ENCODE results near the gene ZNF581. TPM values are rescaled to one million over a fixed set of nuclear protein-coding genes. Genes with fewer than 3 reads are reported as not detected.

The ZNF581 gene
- total RNA-seq, 4 donors from 2014 or later = 11.8 to 20.2 (median 14.0) TPM

- DNase-seq = no peak
- Histone ChIP-seq H3K4me1 (peaks cover 32 to 46% (median 33%) of the 10 kb centered on the region in 3 donors), H3K36me3 (peaks cover 48 to 75% (median 55%) of the 10 kb centered on the region in 3 donors), H3K27ac (no peak overlapping the region), H3K9me3 (no peaks in the 10 kb centered on the region), H3K27me3 (no peaks in the 10 kb centered on the region), H3K4me3 (no peak overlapping the region)
- intact Hi-C loops (cut with DNase I) = no loop called here
- TF ChIP-seq POLR2A (IDR thresholded peaks at IDR 0.05) (no peak), CTCF (IDR thresholded peaks at IDR 0.05) (no peak)
- 74 to 78% methylated on average over 15 to 16 of the region's 16 CpGs for WGBS, 2 donors
Observed at GRCh38 chr19:55660991-55661390, 17.5 kb downstream of the ZNF581 start.

GRCh38 chr19:55661826-55662225 lies 18.4 kb downstream of the ZNF581 start:
- Histone ChIP-seq H3K4me1 (peaks cover 23 to 42% (median 25%) of the 10 kb centered on the region in 3 donors), H3K4me3 (no peak overlapping the region), H3K9me3 (no peaks in the 10 kb centered on the region), H3K27me3 (no peaks in the 10 kb centered on the region), H3K27ac (no peak overlapping the region), H3K36me3 (peaks cover 56 to 83% (median 63%) of the 10 kb centered on the region in 3 donors)
- WGBS, 2 donors = 62 to 66% methylated on average over 7 of the region's 7 CpGs
- TF ChIP-seq CTCF (IDR thresholded peaks at IDR 0.05) = no peak
- TF ChIP-seq POLR2A (IDR thresholded peaks at IDR 0.05) = no peak
- intact Hi-C loops (cut with DNase I) = no loop called here
- DNase-seq = no peak

GRCh38 chr19:55663846-55664536 lies 20.5 kb downstream of the ZNF581 start:
- no peak overlapping the region for H3K27ac ChIP-seq
- intact Hi-C loops (cut with DNase I) = no loop called here
- H3K27me3 ChIP-seq = no peaks in the 10 kb centered on the region
- WGBS, 2 donors = 76 to 88% methylated on average over 6 to 14 of the region's 20 CpGs
- no peaks in the 10 kb centered on the region for H3K9me3 ChIP-seq
- TF ChIP-seq POLR2A (IDR thresholded peaks at IDR 0.05) (no peak), CTCF (IDR thresholded peaks at IDR 0.05) (no peak)
- peaks cover 69 to 99% (median 84%) of the 10 kb centered on the region in 3 donors for H3K36me3 ChIP-seq
- H3K4me1 ChIP-seq = peaks cover 3 to 39% (median 8%) of the 10 kb centered on the region in 3 donors
- no peak overlapping the region for H3K4me3 ChIP-seq
- no peak for DNase-seq

GRCh38 chr19:55666343-55667005 lies 23.0 kb downstream of the ZNF581 start:
- peaks cover 72 to 99% (median 83%) of the 10 kb centered on the region in 3 donors for H3K36me3 ChIP-seq
- WGBS, 2 donors = 90% methylated on average over 6 of the region's 12 CpGs; no CpG with 5 or more reads in 1 of the 2 donors
- H3K27me3 ChIP-seq = no peaks in the 10 kb centered on the region
- no peaks in the 10 kb centered on the region for H3K9me3 ChIP-seq
- DNase-seq = no peak
- no peak overlapping the region for H3K4me3 ChIP-seq
- no peak overlapping the region for H3K27ac ChIP-seq
- peaks cover 0 to 36% (median 5%) of the 10 kb centered on the region in 3 donors for H3K4me1 ChIP-seq
- TF ChIP-seq CTCF (IDR thresholded peaks at IDR 0.05) = no peak
- TF ChIP-seq POLR2A (IDR thresholded peaks at IDR 0.05) = no peak
- intact Hi-C loops (cut with DNase I) = no loop called here

- H3K4me3 ChIP-seq = no peak overlapping the region
- intact Hi-C loops (cut with DNase I) = no loop called here
- peaks cover 0 to 40% (median 5%) of the 10 kb centered on the region in 3 donors for H3K4me1 ChIP-seq
- DNase-seq = no peak
- no peaks in the 10 kb centered on the region for H3K9me3 ChIP-seq
- peak overlapping the region in 1 of 4 donors; percentile 65 for H3K27ac ChIP-seq
- H3K36me3 ChIP-seq = peaks cover 66 to 99% (median 78%) of the 10 kb centered on the region in 3 donors
- no peaks in the 10 kb centered on the region for H3K27me3 ChIP-seq
- TF ChIP-seq POLR2A (IDR thresholded peaks at IDR 0.05) = no peak
- no peak for TF ChIP-seq CTCF (IDR thresholded peaks at IDR 0.05)
- WGBS, 2 donors = 67% methylated on average over 1 of the region's 4 CpGs; no CpG with 5 or more reads in 1 of the 2 donors
Observed at GRCh38 chr19:55667006-55667381, 23.5 kb downstream of the ZNF581 start.

Data from esophagus squamous epithelium (tissue), 5 donors.